SK-N-SH treated with all-trans-retinoic acid at 6 μM for 48 hours (cell line): ENCODE results near the gene C12orf76.

Source experiments
- ATAC-seq: fragments of 200-7000 bp; cut with Tn5 transposase; 3 replicates; pipeline ENCODE4 v1.9.1; 2020; ENCODE audit warnings: mild to moderate bottlenecking, moderate library complexity
- ARNTL ChIP-seq: fragments of 450-650 bp; formaldehyde crosslinking; IDR thresholded peaks from 2 replicates; pipeline ENCODE4 v1.5.0; 2020; ENCODE audit warnings: low read depth, mild to moderate bottlenecking, moderate library complexity, borderline replicate concordance
- BACH2 ChIP-seq: fragments of 250-450 bp; sonication (Bioruptor Pico); IDR thresholded peaks from 2 replicates; pipeline ENCODE4 v1.9.0; 2021; ENCODE audit warnings: mild to moderate bottlenecking, borderline replicate concordance
- CREB5 ChIP-seq: fragments of 250-450 bp; sonication (Bioruptor Pico); IDR thresholded peaks from 2 replicates; pipeline ENCODE4 v1.5.1; 2020; ENCODE audit warnings: low read depth, mild to moderate bottlenecking, moderate library complexity
- CSDC2 ChIP-seq: fragments of 250-450 bp; sonication (Bioruptor Pico); IDR thresholded peaks from 2 replicates; pipeline ENCODE4 v1.5.0; 2020; ENCODE audit warnings: mild to moderate bottlenecking, moderate library complexity
- CSRNP3 ChIP-seq: fragments of 250-450 bp; sonication (Bioruptor Pico); IDR thresholded peaks from 2 replicates; pipeline ENCODE4 v1.5.1; 2021; ENCODE audit warnings: mild to moderate bottlenecking, moderate library complexity
- ESRRG ChIP-seq: fragments of 250-450 bp; sonication (Bioruptor Pico); IDR thresholded peaks from 2 replicates; pipeline ENCODE4 v1.6.1; 2021; ENCODE audit warnings: mild to moderate bottlenecking
- GLIS3 ChIP-seq: fragments of 250-450 bp; sonication (Bioruptor Pico); IDR thresholded peaks from 2 replicates; pipeline ENCODE4 v1.5.0; 2020; ENCODE audit warnings: mild to moderate bottlenecking, moderate library complexity
- OSR1 ChIP-seq: fragments of 250-450 bp; sonication (Bioruptor Pico); IDR thresholded peaks from 2 replicates; pipeline ENCODE4 v1.8.0; 2022; ENCODE audit warnings: moderate library complexity, mild to moderate bottlenecking, inconsistent platforms
- PATZ1 ChIP-seq: fragments of 250-450 bp; sonication (Bioruptor Pico); IDR thresholded peaks from 2 replicates; pipeline ENCODE4 v1.8.0; 2020; ENCODE audit warnings: mild to moderate bottlenecking, moderate library complexity, borderline replicate concordance
- POU6F1 ChIP-seq: fragments of 250-450 bp; sonication (Bioruptor Pico); IDR thresholded peaks from 2 replicates; pipeline ENCODE4 v1.8.0; 2021; ENCODE audit warnings: low read depth, mild to moderate bottlenecking, moderate library complexity, borderline replicate concordance
- PPARA ChIP-seq: fragments of 250-450 bp; sonication (Bioruptor Pico); IDR thresholded peaks from 2 replicates; pipeline ENCODE4 v1.5.0; 2020; ENCODE audit warnings: mild to moderate bottlenecking, borderline replicate concordance
- RARB ChIP-seq: fragments of 250-450 bp; sonication (Bioruptor Pico); IDR thresholded peaks from 2 replicates; pipeline ENCODE4 v1.8.0; 2021; ENCODE audit warnings: mild to moderate bottlenecking, moderate library complexity
- TCF4 ChIP-seq: fragments of 250-450 bp; sonication (Bioruptor Pico); IDR thresholded peaks from 2 replicates; pipeline ENCODE4 v1.8.0; 2021; ENCODE audit warnings: mild to moderate bottlenecking, moderate library complexity, borderline replicate concordance
- TOX ChIP-seq: fragments of 250-450 bp; sonication (Bioruptor Pico); IDR thresholded peaks from 2 replicates; pipeline ENCODE4 v1.8.0; 2021; ENCODE audit warnings: mild to moderate bottlenecking, moderate library complexity, borderline replicate concordance
- TSHZ2 ChIP-seq: fragments of 250-450 bp; sonication (Bioruptor Pico); IDR thresholded peaks from 2 replicates; pipeline ENCODE4 v1.5.0; 2020; ENCODE audit warnings: mild to moderate bottlenecking, moderate library complexity
- ZC3H10 ChIP-seq: fragments of 250-450 bp; sonication (Bioruptor Pico); IDR thresholded peaks from 2 replicates; pipeline ENCODE4 v1.5.1; 2021; ENCODE audit warnings: mild to moderate bottlenecking, moderate library complexity
- ZFP3 ChIP-seq: fragments of 250-450 bp; sonication (Bioruptor Pico); IDR thresholded peaks from 2 replicates; pipeline ENCODE4 v1.5.0; 2020; ENCODE audit warnings: mild to moderate bottlenecking, moderate library complexity
- ZFP30 ChIP-seq: fragments of 450-650 bp; formaldehyde crosslinking; IDR thresholded peaks from 2 replicates; pipeline ENCODE4 v1.5.0; 2022; ENCODE audit warnings: mild to moderate bottlenecking, moderate library complexity
- ZNF70 ChIP-seq: fragments of 450-650 bp; formaldehyde crosslinking; IDR thresholded peaks from 2 replicates; pipeline ENCODE4 v1.5.0; 2020; ENCODE audit warnings: mild to moderate bottlenecking, moderate library complexity
- ZNF8 ChIP-seq: fragments of 450-650 bp; formaldehyde crosslinking; IDR thresholded peaks from 2 replicates; pipeline ENCODE4 v1.5.0; 2020; ENCODE audit warnings: mild to moderate bottlenecking, moderate library complexity

The C12orf76 gene

GRCh38 chr12:110079477-110080400, 31.4 kb upstream of the C12orf76 start:
- no peak for ATAC-seq
- TF ChIP-seq ZNF8 (no peak), TOX (no peak), ZNF70 (CRISPR knock-in tag) (no peak), CSRNP3 (no peak), GLIS3 (CRISPR knock-in tag) (no peak), CREB5 (CRISPR knock-in tag) (no peak), BACH2 (CRISPR knock-in tag) (no peak), OSR1 (CRISPR knock-in tag) (no peak), ZFP3 (CRISPR knock-in tag) (no peak), RARB (CRISPR knock-in tag) (no peak), PPARA (CRISPR knock-in tag) (no peak), POU6F1 (CRISPR knock-in tag) (no peak), ZFP30 (CRISPR knock-in tag) (no peak), ZC3H10 (no peak), ARNTL (CRISPR knock-in tag) (no peak), ESRRG (CRISPR knock-in tag) (no peak), CSDC2 (CRISPR knock-in tag) (no peak), TSHZ2 (CRISPR knock-in tag) (no peak)

GRCh38 chr12:110077800-110078199, 29.5 kb upstream of the C12orf76 start:
- TF ChIP-seq ZFP30 (CRISPR knock-in tag), result no peak
- no peak for TF ChIP-seq TOX
- no peak for TF ChIP-seq ARNTL (CRISPR knock-in tag)
- TF ChIP-seq ZFP3 (CRISPR knock-in tag), result no peak
- no peak for TF ChIP-seq TCF4
- no peak for TF ChIP-seq GLIS3 (CRISPR knock-in tag)
- no peak for TF ChIP-seq CREB5 (CRISPR knock-in tag)
- no peak for TF ChIP-seq OSR1 (CRISPR knock-in tag)
- no peak for TF ChIP-seq BACH2 (CRISPR knock-in tag)
- TF ChIP-seq TSHZ2 (CRISPR knock-in tag), result no peak
- TF ChIP-seq PATZ1 (CRISPR knock-in tag), result no peak
- TF ChIP-seq PPARA (CRISPR knock-in tag), result no peak
- no peak for TF ChIP-seq CSDC2 (CRISPR knock-in tag)
- ATAC-seq, result no peak
